DMS53 (cell line): ENCODE data around the gene PBRM1.

Experiments used
- DNase-seq: peaks from one replicate; lab custom pipeline; 2025; lab: John Stamatoyannopoulos, UW

The PBRM1 gene

GRCh38 chr3:52574056-52574965 lies 111.4 kb downstream of the PBRM1 start:
- no peak for DNase-seq

GRCh38 chr3:52572221-52572620 lies 113.5 kb downstream of the PBRM1 start:
- DNase-seq: no peak

- no peak for DNase-seq
Measured at GRCh38 chr3:52570076-52570475, 115.6 kb downstream of the PBRM1 start.

- no peak for DNase-seq
Measured at GRCh38 chr3:52568069-52568468, 117.6 kb downstream of the PBRM1 start.

GRCh38 chr3:52563984-52564383 lies 121.7 kb downstream of the PBRM1 start:
- DNase-seq: no peak

- no peak for DNase-seq
Measured at GRCh38 chr3:52561028-52561747, 124.5 kb downstream of the PBRM1 start.

GRCh38 chr3:52558436-52558835 lies 127.3 kb downstream of the PBRM1 start:
- no peak for DNase-seq

- no peak for DNase-seq
Measured at GRCh38 chr3:52557011-52557960, 128.4 kb downstream of the PBRM1 start.

GRCh38 chr3:52555056-52555455 lies 130.7 kb downstream of the PBRM1 start:
- no peak for DNase-seq

- no peak for DNase-seq
Measured at GRCh38 chr3:52554026-52554755, 131.5 kb downstream of the PBRM1 start.

GRCh38 chr3:52552089-52552488 lies 133.6 kb downstream of the PBRM1 start:
- DNase-seq: no peak

GRCh38 chr3:52551118-52551517 lies 134.6 kb downstream of the PBRM1 start:
- no peak for DNase-seq

- DNase-seq: no peak
Measured at GRCh38 chr3:52547143-52547542, 138.6 kb downstream of the PBRM1 start.

- DNase-seq: no peak
Measured at GRCh38 chr3:52546111-52546901, 139.4 kb downstream of the PBRM1 start.

- DNase-seq: no peak
Measured at GRCh38 chr3:52544937-52545336, 140.8 kb downstream of the PBRM1 start.

- DNase-seq: no peak
Measured at GRCh38 chr3:52541050-52541449, 144.7 kb downstream of the PBRM1 start.

- no peak for DNase-seq
Measured at GRCh38 chr3:52539010-52539653, 146.6 kb downstream of the PBRM1 start.

GRCh38 chr3:52537726-52538421 lies 147.8 kb downstream of the PBRM1 start:
- no peak for DNase-seq

GRCh38 chr3:52537165-52537620 lies 148.5 kb downstream of the PBRM1 start:
- DNase-seq: no peak
